ENCODE measurements around the gene IL19.

- TF ChIP-seq PAX5 (IDR thresholded peaks at IDR 0.05; ENCODE audit: insufficient read depth, low read length, severe bottlenecking) (no peak), SPI1 (IDR thresholded peaks at IDR 0.05; ENCODE audit: low read depth, low read length) (no peak), POLR2A (IDR thresholded peaks at IDR 0.05; ENCODE audit: low read depth, low read length) (no peak), POLR2AphosphoS5 (IDR thresholded peaks at IDR 0.05; ENCODE audit: low read depth, low read length) (no peak)
Observed at GRCh38 chr1:206805357-206805756, 34.8 kb downstream of the IL19 start.
